GM12875 (cell line): ENCODE data around the gene KIFC3.
"Not testable (repeated sequence)": the region's sequence is repeated elsewhere in the genome, so short reads cannot be mapped to it uniquely, and the experiment has no call there.

Experiments used
- H3K4me3 ChIP-seq: one replicate; pipeline ENCODE4 v1.5.1; 2011; ENCODE audit warnings: low read depth, low read length, control low read depth
- TF ChIP-seq, protein P1 (sequence below): IDR thresholded peaks from 2 replicates; pipeline ENCODE4 v1.5.1; 2011; ENCODE audit warnings: low read depth, mild to moderate bottlenecking, control low read depth, inconsistent platforms, low read length, moderate library complexity, borderline replicate concordance; ENCODE audit not compliant: insufficient read depth

The KIFC3 gene

DNA sequence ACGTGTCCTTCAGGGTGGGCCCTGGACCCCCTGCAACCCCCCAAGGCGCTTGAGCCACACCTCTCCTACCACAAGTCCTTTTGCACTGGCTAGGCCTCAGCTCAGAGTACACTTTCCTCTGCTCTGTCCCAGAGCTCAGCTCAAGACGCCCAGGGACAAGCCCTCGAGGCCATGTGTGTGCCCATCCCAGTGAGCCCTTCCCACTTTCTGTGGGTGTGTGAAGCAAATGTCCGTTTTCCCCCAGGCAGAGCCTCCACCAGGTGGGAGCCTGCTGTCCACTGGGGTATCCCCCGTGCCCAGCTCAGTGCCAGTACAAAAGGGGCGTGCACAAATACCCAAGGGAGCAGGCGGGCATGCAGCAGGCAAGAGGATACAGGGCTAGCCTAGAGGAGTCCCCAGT, 18.4 kb downstream of the KIFC3 start:
- TF ChIP-seq, protein P1, sequence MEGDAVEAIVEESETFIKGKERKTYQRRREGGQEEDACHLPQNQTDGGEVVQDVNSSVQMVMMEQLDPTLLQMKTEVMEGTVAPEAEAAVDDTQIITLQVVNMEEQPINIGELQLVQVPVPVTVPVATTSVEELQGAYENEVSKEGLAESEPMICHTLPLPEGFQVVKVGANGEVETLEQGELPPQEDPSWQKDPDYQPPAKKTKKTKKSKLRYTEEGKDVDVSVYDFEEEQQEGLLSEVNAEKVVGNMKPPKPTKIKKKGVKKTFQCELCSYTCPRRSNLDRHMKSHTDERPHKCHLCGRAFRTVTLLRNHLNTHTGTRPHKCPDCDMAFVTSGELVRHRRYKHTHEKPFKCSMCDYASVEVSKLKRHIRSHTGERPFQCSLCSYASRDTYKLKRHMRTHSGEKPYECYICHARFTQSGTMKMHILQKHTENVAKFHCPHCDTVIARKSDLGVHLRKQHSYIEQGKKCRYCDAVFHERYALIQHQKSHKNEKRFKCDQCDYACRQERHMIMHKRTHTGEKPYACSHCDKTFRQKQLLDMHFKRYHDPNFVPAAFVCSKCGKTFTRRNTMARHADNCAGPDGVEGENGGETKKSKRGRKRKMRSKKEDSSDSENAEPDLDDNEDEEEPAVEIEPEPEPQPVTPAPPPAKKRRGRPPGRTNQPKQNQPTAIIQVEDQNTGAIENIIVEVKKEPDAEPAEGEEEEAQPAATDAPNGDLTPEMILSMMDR = no peak

DNA sequence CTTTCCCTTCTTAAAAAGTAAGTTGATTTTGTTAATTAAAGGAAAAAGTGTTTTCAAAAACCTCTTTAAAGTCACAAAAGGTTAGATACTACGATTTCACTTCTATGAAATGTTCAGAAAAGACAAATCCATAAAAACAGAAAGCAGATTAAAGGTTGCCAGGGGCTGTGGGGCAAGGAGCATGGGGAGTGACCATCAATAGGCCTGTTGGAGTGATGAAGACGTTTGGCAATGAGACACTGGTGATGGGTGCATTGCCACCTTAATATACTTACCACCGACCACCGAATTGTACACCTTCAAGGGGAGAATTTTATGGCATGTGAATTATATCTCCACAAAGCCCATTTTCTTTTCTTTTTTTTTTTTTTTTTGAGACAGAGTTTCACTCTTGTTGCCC, 19.2 kb downstream of the KIFC3 start:
- TF ChIP-seq, protein P1 = no peak
- H3K4me3 ChIP-seq = no peak overlapping the region

More for the DNA sequence above, 18.4 kb downstream of the KIFC3 start:
- H3K4me3 ChIP-seq = no peak overlapping the region

DNA sequence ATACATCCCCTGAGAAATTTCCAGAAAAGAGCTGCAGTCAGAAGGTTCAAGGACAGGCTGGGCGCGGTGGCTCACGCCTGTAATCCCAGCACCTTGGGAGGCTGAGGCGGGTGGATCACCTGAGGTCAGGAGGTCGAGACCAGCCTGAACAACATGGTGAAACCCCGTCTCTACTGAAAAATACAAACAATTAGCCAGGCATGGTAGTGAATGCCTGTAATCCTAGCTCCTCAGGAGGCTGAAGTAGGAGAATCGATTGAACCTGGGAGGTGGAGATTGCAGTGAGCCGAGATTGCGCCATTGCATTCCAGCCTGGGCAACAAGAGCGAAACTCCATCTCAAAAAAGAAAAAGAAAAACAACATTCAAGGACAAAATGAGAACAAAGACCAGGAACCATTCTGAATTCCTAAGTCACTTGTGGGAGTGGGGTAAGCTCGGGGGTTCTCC, 19.7 kb downstream of the KIFC3 start:
- H3K4me3 ChIP-seq = not testable (repeated sequence)

DNA sequence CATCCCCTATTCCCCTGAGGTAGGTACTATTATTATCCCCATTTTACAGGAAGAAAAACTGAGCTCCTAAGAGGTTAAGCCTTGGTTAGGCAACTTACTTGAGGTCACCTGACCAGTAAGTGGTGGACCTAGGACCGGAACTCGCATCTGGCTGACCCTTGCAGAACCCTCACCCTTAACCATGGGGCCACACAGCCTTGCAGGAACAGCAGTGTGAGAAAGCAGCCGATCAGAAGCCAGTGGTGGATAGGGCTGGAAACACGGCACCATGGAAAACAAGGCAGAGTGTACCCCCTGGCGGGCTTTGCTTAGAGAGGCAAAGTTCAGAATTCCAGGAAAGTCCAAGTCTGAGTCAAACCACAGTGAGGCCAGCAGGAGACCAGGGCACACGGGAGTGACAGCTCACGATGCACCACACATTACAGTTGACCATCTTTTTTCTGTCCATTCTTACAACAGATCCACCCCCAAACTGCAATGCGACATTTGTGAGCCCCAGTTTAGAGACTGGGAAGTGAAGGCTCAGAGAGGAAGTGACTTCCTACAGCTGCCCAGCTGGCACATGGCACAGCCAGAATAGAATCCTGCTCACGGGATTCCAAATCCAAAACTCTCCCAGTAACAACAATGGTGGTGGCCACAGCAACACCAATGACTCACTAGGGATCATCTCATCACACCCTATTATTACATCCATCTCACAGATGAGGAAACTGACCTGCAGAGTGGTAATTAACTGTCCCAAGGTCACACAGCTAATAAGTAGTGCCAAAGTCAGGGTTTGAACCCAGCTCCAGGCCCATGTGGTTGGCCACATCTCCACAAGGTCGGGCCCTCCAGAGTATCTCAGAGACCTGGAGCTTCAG, 20.3 kb downstream of the KIFC3 start:
- no peak overlapping the region for H3K4me3 ChIP-seq
- TF ChIP-seq, protein P1 = no peak

DNA sequence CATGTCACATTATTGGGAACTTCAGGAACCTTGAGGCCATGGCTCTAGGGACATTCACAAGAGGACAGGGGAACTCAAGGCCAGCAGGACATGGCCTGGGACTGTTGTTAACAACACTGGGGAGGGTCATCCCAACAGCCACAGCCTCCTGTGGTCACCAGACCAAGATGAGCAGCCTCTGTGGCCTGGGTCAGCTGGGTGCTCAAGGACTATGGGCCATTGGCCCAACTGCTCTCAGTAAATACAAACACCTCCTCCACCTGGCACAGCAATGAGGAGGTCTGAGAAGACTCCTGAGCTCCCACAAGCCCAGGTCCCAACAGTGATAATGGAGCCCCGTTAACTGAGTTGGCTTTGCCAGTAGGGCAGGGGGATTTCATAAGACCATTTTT, 20.9 kb downstream of the KIFC3 start:
- H3K4me3 ChIP-seq = no peak overlapping the region
- TF ChIP-seq, protein P1 = no peak

DNA sequence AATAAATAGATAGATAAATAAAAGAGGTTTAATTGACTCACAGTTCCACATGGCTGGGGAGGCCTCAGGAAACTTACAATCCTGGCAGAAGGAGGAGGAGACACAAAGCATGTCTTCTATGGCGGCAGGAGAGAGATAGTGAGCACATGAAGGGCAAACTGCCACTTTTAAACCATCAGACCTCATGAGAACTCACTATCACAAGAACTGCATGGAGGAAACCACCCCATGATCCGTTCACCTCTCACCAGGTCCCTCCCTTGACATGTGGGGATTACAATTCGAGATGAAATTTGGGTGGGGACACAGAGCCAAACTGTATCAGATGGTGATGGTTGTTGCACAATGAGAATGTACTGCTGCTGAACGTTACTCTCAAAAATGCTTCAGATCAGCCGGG, 22.5 kb downstream of the KIFC3 start:
- not testable (repeated sequence) for H3K4me3 ChIP-seq

DNA sequence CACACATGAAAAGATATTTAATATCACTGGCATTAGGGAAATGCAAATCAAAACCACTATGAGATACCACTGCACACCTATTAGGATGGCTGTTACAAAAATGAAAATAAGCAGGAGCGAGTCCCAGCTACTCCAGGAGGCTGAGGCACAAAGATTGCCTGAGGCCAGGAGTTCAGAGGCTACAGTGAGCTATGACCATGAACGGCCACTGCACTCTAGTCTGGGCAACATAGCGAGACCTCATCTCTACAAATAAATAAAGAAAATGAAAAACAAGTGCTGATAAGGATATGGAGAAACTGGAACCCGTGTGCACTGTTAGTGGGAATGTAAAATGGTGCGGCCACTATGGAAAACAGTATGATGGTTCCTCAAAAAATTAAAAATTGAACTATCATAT, 23.6 kb downstream of the KIFC3 start:
- no peak overlapping the region for H3K4me3 ChIP-seq
- TF ChIP-seq, protein P1 = no peak

DNA sequence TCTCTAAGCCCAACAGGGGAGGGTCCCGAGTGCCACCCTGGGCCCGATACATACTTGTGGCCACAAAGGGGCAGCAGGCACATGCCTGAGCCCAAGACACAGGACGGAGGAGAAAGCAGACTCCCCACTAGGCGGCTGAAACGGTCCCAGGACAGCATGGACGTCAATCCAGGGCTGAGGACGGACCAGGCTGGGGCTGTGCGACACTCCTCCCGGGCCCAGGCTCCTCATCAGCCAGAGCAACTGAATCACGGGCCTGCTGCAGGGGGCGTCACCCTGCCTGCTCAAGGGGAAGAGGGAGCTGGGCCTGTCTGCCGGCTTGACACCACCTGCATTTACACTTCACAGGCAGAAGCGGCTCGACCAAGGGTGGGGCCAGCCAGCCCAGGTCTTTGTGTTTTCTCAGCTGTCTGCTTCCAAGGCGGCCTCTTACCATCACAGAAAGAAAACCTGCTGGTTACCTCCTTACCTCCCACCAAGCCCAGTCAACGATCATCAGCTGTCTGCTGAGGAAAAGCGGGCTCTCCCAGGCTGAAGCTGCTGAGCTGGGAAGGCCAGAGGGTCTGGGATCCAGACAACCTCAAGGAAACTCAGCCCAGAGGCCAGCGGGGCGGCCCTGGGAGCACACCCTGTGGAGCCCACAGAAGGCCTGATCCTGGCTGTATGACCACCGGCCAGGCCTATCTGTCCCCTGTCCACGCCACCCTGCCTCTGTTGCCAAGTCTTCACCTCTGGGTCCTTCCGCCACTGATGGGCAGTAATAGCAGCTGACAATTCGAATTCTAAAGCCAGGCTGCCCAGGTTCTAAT, 26.4 kb downstream of the KIFC3 start:
- H3K4me3 ChIP-seq = no peak overlapping the region
- TF ChIP-seq, protein P1 = 0 out of 2 replicates have a peak, but pooled peaks have one; percentile 23
